HG03565 (cell line): Measurements from ENCODE around the gene IGF1R.
A peak's percentile ranks its signal among the peaks of the same experiment; 100 is the strongest.
"Not testable (repeated sequence)": the region's sequence is repeated elsewhere in the genome, so short reads cannot be mapped to it uniquely, and the experiment has no call there.

Experiments
- ATAC-seq: cut with Tn5 transposase; IDR thresholded peaks from one replicate; pipeline ENCODE4 v1.9.1; 2021; ENCODE audit warnings: mild to moderate bottlenecking, moderate library complexity; ENCODE audit not compliant: unreplicated experiment

IGF1R gene

DNA sequence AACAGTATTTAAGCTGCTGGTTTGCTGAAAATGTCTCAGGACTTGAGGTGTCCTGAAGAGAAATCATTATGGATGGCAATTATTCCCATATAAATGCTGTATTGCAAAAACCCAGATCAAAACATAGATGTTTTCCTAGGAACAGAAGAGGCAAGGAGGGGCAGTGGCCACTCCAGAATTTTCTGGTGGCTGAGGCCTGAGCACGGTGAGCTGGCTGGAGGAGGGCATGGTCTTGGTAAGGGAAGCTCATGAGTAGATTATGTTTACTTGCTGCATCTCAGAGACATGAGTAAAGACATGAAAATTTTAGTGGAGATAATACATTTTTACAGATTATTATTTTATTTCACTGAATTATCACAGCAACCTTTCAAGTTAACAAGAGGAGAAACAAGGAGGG is 328.2 kb downstream of the IGF1R start:
- no peak for ATAC-seq

DNA sequence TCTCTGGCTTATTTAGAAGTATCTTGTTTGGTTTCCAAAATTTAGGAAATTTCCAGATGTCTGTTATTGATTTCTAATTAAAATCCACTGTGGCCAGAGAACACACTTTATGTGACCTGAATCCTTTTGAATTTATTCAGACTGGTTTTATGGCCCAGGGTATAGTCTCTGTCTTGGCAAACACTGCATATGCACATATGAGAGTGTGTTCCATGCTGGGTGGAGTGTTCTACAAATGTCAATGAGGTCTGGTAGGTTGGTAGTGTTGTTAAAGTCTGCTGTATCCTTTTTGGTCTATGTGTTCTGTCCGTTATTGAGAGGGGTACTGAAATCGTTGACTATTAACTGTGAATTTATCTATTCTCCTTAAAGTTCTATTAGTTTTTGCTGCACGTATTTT is 329.1 kb downstream of the IGF1R start:
- ATAC-seq = no peak

DNA sequence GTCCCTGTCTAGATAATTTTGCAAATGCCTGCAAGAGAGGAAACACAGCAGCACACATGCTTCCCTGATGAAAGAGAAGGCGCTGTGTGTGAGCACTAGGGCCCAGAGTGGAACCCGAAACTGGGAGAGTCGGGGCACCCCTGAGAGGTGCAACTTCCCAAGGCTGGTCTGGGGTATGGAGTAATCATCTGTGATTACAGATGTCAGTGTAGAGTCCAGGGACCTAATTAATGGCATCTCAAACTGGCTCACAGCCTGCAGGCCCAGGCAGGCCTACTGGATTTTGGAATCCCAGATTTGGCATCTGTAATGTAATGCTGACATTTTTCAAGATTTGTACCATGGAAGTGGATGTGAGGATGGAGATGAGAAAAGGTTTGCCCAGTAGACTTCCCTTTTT is 329.8 kb downstream of the IGF1R start:
- no peak for ATAC-seq

DNA sequence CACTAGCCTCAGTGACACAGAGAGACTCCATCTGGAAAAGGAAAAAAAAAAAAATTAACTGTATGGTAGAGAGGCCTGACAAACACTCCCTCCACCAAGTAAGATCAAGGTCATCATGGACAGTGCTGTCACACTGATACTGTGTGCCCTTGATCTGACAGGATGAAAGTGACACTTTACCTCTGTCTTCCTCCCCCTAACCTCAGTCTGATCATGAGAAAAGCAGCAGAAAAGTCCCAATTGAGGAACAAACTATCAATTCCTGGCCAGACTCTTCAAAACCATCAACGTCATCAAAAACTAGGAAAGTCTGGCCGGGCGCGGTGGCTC is 332.5 kb downstream of the IGF1R start:
- no peak for ATAC-seq

DNA sequence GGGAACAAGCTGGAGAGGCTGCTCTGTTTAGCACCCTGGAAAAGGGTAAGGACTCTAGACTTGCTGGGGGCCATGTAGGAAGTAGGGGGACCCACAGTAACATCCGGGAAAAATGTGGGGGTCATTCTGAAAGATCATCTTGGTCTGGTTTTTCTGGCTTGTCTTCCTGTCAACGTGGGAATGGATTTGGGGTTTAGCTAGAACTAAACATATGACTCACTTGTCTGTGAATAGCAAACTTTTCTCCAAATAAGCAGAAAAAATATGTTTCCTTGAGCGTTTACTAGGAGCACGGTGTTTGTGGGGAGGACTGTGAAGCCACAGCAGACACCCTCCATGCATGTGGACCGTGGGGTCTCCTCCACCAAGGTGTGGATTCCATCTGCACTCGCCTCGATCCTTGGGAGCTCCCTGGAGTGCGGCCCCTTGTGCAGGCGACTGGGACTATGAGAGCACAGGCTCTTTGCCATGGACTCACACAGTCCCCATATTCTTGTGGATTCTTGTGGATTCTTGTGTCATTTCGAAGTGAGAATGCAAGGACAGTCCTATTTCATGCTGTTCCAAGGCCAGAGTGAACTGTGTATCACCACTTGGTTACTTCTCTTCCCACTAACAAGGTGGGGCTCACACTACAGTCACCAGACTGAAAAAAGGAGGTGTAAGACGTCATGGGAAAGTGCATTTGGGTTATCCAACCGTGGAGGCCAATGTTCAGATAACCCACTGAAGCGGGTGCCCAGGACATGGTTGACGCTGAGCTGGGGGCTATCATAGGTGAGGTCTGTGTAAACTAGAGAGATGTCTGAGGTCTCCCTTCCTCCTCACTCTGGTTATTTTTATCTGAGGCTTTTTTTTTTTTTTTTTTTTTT is 333.7 kb downstream of the IGF1R start:
- peak; percentile 57 for ATAC-seq

DNA sequence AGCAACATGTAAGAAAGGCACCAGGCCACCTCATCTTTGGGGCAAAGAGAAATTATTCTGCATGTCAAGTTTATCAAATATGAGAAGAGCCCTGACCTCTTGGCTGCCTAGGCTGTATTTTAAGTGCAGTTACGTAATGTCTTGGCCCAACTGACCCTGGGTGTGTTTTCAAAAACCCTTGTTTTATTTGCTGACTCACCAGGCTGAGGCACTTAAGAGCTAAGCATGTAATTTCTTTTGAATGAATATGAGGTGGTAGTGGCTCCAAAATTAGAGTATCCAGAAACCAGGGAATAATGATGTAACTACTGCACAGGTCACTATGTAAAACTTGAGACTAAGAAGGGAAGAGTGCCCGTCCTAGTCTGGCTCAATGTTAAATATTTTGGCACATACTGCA is 335.0 kb downstream of the IGF1R start:
- ATAC-seq = no peak

DNA sequence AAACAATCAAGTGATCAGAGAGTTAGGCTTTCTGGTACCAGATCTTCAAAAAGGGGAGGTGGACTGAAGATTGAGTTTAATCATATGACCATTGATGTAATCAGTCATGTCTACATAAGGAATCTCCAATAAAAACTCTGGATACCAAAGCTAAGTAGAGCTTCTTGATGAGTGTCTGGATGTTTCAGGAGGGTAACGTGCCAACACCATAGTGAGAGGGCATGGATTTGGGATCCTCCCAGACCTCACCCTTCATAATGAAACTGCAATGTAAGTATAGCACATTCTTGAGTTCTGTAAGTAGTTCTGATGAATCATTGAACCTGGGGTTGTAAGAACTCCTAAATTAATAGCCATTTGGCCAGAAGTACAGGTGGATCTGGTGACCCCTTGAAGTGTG is 337.9 kb downstream of the IGF1R start:
- ATAC-seq = no peak

DNA sequence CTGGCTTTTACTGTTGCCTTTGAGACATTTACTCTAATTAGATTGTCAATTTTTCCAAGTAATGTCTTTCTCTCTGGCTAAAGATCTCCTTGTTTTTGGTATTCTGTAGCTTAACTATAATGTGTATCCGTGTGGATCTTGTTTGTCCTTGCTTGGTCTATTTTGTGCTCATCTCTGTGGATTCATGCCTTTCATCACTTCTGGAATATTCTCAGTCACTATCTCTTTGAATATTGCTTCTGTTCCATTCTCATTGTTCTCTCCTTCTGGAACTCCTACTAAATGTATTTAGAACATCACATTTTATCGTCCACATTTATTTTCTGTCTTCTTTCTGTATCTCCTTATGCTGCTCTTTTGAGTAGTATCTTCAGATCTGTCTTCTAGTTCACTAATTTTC is 346.6 kb downstream of the IGF1R start:
- ATAC-seq = no peak

DNA sequence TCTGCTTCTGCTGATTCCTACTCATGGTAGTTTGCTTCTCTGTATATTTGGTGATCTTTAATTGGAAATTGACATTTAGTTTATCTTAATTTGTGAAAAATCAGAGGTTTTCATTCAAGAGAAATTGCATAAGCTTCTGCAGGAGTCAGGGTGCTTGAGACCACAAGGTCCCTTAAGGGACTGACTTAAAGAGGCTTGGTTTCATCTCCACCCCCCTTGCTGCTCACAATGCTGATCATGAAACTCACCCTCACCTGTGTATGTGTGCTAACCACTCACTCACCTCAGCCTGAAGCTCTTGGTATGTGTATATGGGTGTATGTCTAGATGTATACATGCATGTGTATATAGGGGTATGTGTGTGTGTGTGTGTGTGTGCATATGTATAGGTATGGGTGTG is 347.8 kb downstream of the IGF1R start:
- peak; percentile 74 for ATAC-seq

DNA sequence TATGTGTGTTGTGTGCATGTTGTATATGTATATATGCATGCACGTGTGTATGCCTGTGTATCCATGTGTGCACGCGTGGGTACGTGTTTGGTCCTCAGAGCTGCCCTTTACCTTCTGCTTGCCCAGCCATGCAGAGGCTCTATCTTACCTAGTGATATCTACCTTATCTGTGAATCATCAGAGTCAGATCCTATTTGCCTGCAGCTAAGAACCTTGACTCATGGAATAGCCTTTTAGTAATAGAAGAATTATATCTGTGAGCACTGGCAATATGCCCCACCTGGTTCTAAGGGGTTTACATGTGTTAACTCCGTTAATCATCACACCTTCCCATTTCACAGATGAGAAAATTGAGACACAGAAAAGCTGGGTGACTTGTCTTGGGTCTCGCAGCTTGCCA is 348.3 kb downstream of the IGF1R start:
- ATAC-seq = no peak

DNA sequence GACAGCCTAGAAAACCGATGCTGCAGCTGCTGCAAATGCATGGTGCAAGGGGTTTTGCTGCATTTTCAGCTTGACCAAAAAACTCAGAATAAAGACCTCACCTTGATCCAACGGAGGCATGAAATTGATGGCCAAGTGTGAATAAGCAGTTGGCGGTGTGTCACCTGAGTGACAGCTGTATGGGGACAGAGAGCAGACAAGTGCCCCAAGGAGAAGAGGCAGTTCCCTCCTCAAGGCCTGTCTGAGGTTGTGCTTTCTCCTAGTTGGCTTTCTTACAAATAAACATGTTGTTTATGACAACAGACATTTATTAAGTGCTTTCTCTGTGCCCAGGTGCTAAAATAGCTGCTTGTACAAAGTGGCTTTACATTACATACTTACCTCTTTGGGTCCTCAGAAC is 349.0 kb downstream of the IGF1R start:
- ATAC-seq = no peak

DNA sequence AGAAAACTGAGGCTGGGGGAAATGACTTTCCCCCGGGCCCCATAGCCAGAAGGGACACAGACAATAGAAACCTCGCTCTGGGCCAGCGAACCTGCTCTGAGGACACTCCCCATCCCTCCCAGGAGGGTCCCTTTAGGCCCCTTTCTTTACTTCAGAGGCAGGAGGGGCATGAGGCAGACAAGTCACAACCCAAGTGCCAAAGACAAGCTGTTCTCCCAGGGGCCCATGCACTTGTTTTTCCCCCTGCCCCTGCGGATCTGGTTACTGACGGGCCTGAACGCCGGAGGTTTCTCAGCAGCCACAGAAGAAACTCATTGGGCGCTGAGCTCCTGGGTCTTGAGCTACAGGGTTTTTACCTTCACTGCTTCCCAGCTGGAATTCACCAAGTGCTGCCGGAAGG is 349.4 kb downstream of the IGF1R start:
- ATAC-seq = no peak

DNA sequence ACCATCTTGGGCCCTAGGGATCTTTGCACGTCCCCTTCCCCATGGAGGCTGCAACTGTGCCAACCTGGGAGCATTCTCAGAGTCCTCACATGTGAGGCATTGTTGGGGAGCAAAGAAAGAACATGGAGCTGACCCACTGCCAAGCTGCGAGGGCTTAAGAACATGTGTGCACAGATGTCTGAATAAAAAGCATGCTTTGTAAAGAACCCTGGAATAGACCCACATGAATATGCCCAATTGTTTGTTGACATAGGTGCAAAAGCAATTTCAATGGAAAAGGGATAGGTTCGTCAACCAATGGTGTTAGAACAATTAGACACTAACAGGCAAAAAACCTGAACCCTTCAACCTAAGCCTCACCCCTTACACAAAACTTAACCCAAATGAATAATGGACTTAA is 349.9 kb downstream of the IGF1R start:
- no peak for ATAC-seq

DNA sequence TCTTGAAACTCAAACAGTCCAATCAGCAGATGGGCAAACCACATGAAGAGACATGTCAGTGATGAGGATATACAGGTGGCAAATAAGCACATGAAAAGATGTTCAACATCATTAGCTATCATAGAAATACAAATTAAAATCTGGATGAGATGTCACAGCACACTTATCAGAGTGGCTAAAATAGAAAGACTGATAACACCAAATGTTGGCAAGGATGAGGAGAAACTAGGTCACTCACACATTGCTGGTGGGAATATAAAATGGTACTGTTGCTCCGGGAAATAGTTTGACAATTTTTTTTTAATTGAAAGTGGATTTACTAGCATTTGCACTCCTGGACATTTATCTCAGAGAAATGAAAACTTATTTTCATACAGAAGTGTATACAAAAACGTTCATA is 350.9 kb downstream of the IGF1R start:
- ATAC-seq = no peak

DNA sequence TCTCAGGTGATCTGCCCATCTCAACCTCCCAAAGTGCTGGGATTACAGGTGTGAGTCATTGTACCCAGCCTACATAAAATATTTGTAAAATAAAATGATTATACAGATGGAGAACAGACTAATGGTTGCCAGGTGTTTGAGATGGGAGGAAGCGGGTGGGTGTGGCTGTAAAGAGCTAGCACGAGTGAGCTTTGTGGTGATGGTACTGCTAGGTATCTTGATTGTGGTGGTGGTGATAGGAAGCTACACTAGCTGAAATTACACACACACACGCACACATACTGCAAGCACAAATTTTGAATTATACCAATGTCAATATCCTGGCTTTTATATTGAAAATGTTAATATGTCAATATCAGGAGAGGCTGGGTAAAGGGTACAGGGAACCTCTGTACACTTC is 353.9 kb downstream of the IGF1R start:
- no peak for ATAC-seq

DNA sequence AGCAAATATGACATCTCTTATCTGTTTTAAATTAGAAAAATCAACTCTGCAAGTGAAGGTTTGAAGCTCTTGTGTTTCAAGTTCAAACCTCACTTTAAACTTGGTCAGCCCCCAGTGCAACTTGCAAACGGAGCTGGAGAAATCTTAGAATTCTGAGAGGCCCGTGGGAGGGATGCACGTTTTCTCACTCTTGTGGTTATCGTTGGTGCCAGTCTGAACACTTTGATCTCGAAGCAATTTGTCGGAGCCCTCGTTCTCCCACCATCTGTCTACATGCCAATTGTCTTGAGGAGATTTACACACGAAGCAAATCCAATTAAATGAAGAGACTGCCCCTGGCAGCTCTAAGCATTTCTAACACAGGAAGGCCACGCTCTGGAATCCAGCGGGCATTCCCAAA is 355.0 kb downstream of the IGF1R start:
- not testable (repeated sequence) for ATAC-seq

DNA sequence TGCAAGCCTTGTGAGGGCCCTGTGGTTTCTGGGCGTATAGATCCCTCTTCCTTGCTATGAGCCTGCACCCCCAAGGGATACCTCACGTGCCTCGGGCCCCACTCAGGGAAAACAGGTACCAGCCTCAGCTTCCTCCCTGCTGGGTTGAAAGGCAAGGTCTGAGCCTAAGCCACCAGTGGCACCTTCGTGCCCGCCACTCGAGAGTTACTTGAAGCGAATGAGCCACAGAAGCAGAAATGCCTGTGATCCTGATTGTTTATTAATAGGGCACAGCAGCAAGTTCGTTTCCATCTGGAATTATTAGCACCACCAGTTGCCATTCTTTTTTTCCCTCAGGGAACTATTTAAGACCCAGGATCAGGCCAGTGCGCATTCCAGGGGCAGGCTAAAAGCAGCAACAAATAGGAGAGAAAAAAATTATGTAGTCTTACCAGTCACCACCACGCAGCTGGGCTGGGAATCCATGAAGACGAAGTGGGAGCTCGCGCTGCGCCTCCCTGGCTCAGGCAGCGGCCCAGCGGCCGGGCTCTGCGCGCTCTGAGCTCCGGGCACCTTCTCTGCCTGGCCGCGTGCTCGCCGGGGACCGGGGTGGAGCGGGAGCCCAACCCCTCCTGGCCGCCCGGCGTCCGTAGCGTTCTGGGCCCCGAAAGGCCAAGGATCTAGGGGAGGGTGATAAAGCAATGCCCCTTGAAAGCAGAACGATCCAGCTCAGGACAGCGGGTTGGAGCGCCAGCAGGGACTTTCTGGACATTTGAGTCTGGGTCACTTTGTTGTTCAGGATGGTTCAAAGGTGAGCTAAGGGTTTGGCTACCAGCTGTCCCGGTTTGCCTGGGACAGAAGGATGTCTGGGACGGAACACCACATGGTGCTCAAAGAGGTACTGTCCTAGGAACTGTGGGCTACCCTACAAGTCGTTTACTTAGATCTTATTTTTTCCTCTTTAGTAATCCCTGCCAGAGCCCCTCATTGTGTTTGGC is 356.9 kb downstream of the IGF1R start:
- not testable (repeated sequence) for ATAC-seq

DNA sequence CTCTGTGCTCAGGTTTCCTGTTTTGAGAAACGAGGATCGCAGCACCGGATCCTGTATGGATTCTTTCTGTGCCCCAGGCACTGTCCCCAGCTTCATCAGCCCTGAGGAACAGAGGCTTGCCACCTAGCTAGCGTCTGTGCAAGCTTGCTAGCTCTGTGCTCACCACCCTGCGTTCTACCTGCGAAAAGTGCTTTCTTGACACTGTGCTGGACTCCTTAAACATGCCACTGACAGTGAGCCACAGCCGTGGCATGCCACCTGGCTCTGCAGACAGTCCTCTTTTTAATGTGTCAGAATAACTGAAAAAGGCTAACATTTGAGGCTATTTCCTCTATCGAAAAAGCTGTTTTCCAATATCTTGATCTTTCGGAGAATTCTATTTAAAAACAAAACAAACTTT is 357.8 kb downstream of the IGF1R start:
- ATAC-seq = no peak

DNA sequence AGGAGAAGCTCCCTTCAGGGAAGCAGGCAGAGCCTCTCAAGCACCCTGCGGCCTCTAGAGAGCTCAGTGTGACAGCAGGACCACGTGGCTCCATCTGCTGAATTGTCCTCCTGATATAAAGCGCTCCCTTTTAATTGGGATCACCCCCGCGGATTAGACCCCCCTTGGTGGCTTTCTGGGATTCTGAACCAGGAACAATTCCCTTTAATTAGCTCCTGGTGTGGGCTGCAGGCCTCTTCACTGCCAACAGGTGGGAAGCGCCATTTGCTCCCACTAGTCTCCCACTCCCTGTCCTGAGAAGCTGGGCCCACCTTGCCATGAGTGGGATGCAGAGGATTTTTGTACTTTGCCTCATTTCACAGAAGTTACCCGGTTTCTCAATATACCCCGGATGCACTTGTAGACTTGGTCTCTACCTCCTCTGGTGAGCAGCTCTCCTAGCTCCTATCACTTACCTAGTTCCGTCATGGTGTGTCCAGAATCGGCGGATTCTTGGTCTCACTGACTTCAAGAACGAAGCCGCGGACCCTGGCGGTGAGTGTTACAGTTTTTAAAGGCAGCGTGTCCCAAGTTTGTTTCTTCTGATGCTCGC is 358.7 kb downstream of the IGF1R start:
- no peak for ATAC-seq

DNA sequence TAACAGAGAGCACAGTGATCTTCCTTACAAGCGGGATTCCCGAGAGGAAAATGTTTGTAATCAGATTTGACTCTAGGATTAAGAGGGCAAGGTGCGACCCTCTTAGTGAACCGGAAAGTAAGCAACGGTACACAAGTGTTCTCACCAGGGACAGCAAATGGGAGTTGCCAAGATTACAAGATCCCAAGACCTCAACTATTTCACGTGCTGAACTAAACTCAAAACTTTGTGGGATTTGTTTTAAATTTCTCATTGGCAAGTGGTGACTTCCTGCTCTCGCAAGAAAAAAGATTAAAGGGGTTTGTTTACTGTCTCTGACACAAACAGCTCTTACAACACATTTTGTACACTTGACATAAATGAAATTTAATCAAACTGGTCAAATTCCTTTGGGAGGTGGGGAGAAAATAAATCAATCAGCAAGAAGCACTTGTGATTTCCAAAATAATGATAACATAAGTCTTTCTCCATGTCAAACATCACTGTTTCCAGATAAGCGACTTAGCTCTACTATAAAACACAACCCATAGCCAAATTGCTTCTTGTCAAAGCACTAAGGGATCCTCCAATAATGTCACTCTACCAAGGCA is 361.5 kb downstream of the IGF1R start:
- ATAC-seq = no peak

DNA sequence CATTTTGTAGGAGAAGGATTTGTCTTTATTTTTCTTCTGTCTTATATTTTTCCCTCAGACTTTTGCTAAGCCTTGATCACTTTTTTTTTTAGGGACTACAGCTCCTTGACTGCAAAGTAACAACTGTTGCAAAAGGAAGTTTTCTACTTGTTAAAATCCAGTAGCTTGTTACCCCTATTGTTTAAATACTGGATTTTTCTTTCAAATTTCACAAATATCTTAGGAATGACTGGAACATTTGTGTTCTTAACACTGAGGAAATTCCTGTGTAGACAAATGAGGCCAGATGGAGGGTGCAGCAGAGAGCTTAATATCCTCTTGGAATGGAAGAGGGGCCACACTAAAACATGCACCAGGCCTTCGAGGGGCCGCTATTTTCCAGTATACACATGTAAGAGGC is 362.4 kb downstream of the IGF1R start:
- no peak for ATAC-seq
